Uterus (tissue), 4 donors: Measurements from ENCODE around the gene PAH. TPM values are rescaled to one million over a fixed set of nuclear protein-coding genes. Genes with fewer than 3 reads are reported as not detected.

Experiments used
- DNase-seq, 2 donors: peaks; one replicate each; pipeline ENCODE4 v3.0.0-alpha.2; 2019 to 2020
- H3K27ac ChIP-seq, 2 donors: fragments of 200-600 bp; sonication (generic); 1 replicate in 1 of 2; 2 replicates in 1 of 2; pipeline ENCODE4 v1.5.1; 2016 to 2018
- H3K27me3 ChIP-seq, 2 donors: fragments of 200-600 bp; sonication (generic); one replicate each; pipeline ENCODE4 v1.5.1; 2018 to 2019; ENCODE audit warnings: control low read depth in 1 of 2
- H3K36me3 ChIP-seq, 2 donors: fragments of 200-600 bp; sonication (generic); one replicate each; pipeline ENCODE4 v1.5.1; 2019; ENCODE audit warnings: control low read depth in 1 of 2
- H3K4me1 ChIP-seq, 2 donors: fragments of 200-600 bp; sonication (generic); one replicate each; pipeline ENCODE4 v1.5.1; 2018 to 2019; ENCODE audit warnings: control low read depth in 1 of 2
- H3K4me3 ChIP-seq, 2 donors: fragments of 200-600 bp; sonication (generic); 1 replicate in 1 of 2; 2 replicates in 1 of 2; pipeline ENCODE4 v1.5.1; 2018 to 2019; ENCODE audit warnings: mild to moderate bottlenecking in 1 of 2
- H3K9me3 ChIP-seq, 2 donors: fragments of 200-600 bp; sonication (generic); one replicate each; pipeline ENCODE4 v1.5.1; 2019; ENCODE audit warnings: control low read depth in 1 of 2
- POLR2A ChIP-seq, 2 donors: fragments of 450-650 bp; IDR thresholded peaks; one replicate each; pipeline ENCODE4 v1.6.1; 2016; ENCODE audit warnings: antibody characterized with exemption in 2 of 2, mild to moderate bottlenecking in 1 of 2, moderate library complexity in 1 of 2
- intact Hi-C: fragments of 100-400 bp; cut with DNase I; formaldehyde crosslinking; loops from one replicate; pipeline ENCODE4 v1.15.1; 2023; ENCODE audit warnings: low total_unique reads
- total RNA-seq, 4 donors: library from RNA; depleted of rRNA in 3 of 4; stranded (reverse); fragments of >200 nt in 3 of 4; gene quantifications; one replicate each; pipeline versions ENCODE4 v1.1.0 to v1.2.4, GENCODE V29; 2014 to 2023
- TF ChIP-seq, protein P1 (sequence below), 4 experiments: fragments of 200-600 bp in 2 of 4; fragments of 450-650 bp in 2 of 4; sonication (generic) in 2 of 4; IDR thresholded peaks; one replicate each; pipeline ENCODE4 v1.5.1; 2016 to 2019; ENCODE audit warnings: antibody characterized with exemption in 4 of 4, mild to moderate bottlenecking in 2 of 4, moderate library complexity in 1 of 4
- donor health status: DM: yes; HTN: yes; CAD: no.

The PAH gene
- total RNA-seq, 4 donors from 2014 or later, result 0.18 TPM; not detected in 3

GRCh38 chr12:102933168-102933567, 16.1 kb upstream of the PAH start:
- Histone ChIP-seq H3K27me3 (no peaks in the 10 kb centered on the region), H3K27ac (no peak overlapping the region), H3K36me3 (no peaks in the 10 kb centered on the region), H3K9me3 (no peaks in the 10 kb centered on the region), H3K4me1 (no peaks in the 10 kb centered on the region), H3K4me3 (no peak overlapping the region)
- TF ChIP-seq, protein P1, sequence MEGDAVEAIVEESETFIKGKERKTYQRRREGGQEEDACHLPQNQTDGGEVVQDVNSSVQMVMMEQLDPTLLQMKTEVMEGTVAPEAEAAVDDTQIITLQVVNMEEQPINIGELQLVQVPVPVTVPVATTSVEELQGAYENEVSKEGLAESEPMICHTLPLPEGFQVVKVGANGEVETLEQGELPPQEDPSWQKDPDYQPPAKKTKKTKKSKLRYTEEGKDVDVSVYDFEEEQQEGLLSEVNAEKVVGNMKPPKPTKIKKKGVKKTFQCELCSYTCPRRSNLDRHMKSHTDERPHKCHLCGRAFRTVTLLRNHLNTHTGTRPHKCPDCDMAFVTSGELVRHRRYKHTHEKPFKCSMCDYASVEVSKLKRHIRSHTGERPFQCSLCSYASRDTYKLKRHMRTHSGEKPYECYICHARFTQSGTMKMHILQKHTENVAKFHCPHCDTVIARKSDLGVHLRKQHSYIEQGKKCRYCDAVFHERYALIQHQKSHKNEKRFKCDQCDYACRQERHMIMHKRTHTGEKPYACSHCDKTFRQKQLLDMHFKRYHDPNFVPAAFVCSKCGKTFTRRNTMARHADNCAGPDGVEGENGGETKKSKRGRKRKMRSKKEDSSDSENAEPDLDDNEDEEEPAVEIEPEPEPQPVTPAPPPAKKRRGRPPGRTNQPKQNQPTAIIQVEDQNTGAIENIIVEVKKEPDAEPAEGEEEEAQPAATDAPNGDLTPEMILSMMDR (IDR thresholded peaks at IDR 0.05), result no peak
- TF ChIP-seq POLR2A (IDR thresholded peaks at IDR 0.05), result no peak
- DNase-seq, result no peak
- intact Hi-C loops, result no loop called here

DNA sequence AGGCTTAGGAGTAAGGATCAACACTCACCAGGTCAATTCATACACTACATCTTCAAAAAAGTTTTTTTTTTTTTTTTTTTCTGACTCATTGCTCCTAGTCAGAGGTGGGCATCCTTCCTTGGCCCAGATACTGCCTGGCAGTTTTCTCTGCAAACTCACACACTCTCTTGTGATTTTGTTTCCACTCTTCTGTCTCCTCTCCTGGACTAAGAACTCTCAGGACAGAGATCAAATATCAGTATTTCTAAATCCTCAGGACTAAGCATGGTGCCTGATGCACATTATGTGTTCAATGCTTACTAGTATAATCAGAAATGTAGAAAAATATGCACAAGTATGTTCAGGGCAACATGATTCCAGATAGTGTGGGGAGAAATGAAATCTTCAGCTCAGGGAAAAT, 10.2 kb upstream of the PAH start:
- H3K4me1 ChIP-seq, result no peaks in the 10 kb centered on the region

DNA sequence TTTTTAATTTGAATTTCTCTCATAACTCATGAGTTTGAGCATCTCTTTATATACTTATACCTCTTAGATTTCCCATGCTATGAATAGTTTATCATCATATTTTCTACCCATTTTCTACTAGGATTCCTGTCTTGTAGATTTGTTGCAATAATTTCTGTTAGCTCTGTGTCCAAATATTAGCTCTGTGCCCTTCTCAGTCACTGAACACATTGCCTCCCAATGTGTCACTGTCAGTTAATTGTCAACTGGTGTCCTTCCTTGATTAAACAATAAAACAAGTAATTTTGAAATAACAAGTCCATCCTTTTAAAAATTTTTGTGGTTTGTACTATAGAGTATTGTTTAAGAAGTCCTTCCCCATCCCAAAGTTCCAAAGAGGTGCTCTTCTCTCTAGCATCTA, 4.2 kb upstream of the PAH start:
- TF ChIP-seq POLR2A (IDR thresholded peaks at IDR 0.05), result no peak
- TF ChIP-seq, protein P1 (IDR thresholded peaks at IDR 0.05), result no peak
- no peak overlapping the region for H3K4me3 ChIP-seq
- H3K36me3 ChIP-seq, result no peaks in the 10 kb centered on the region
- no peaks in the 10 kb centered on the region for H3K27me3 ChIP-seq
- no peaks in the 10 kb centered on the region for H3K9me3 ChIP-seq
- intact Hi-C loops, result no loop called here
- H3K4me1 ChIP-seq, result no peaks in the 10 kb centered on the region
- no peak for DNase-seq
- no peak overlapping the region for H3K27ac ChIP-seq

More for the DNA sequence above, 10.2 kb upstream of the PAH start:
- H3K27ac ChIP-seq, result no peak overlapping the region
- H3K9me3 ChIP-seq, result no peaks in the 10 kb centered on the region
- no peak for DNase-seq
- TF ChIP-seq POLR2A (IDR thresholded peaks at IDR 0.05), result no peak
- TF ChIP-seq, protein P1 (IDR thresholded peaks at IDR 0.05), result no peak
- no peak overlapping the region for H3K4me3 ChIP-seq
- no peaks in the 10 kb centered on the region for H3K36me3 ChIP-seq
- no peaks in the 10 kb centered on the region for H3K27me3 ChIP-seq
- intact Hi-C loops, result no loop called here

DNA sequence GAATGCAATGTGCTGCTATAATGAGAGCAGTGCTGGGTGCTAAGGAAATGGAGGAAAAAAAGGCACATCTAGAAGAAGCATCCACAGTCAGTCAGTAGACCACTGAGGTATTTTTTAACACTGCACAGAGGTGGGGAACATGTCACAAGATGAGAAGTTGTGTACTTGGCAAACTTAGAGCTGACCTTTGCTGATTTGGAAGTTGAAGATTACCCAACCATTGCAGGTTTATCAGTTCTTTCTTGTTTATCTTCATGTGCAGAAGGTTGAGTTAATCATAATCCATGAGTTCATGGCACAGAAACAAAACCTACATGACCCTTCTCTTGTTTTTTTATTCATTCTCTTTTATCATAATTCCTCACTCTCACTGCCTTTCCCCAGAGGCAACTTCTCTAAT, 3.2 kb upstream of the PAH start:
- no peaks in the 10 kb centered on the region for H3K9me3 ChIP-seq
- no peak for TF ChIP-seq POLR2A (IDR thresholded peaks at IDR 0.05)
- TF ChIP-seq, protein P1 (IDR thresholded peaks at IDR 0.05), result no peak
- intact Hi-C loops, result no loop called here
- H3K4me1 ChIP-seq, result no peaks in the 10 kb centered on the region
- H3K27me3 ChIP-seq, result no peaks in the 10 kb centered on the region
- no peaks in the 10 kb centered on the region for H3K36me3 ChIP-seq
- DNase-seq, result no peak
- no peak overlapping the region for H3K4me3 ChIP-seq
- H3K27ac ChIP-seq, result no peak overlapping the region

DNA sequence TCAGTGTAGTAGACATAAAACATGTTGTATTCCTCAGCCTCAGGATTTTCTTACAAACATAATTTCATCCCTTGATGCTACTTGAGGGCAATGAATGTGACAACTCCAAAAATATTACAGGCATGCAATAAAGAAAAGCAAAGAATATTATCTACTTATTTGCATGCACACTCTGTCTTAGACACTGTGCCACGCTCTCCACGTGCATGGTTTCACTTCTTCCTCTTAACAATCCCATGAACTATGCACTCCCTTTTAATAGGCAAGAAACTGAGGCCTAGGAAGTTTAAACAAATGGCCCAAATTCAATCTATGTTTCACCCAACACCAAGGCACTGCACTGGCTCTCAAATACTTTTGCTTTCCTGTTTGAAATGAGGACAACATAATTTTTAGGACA, 1.8 kb upstream of the PAH start:
- TF ChIP-seq, protein P1 (IDR thresholded peaks at IDR 0.05), result no peak
- TF ChIP-seq POLR2A (IDR thresholded peaks at IDR 0.05), result no peak
- Histone ChIP-seq H3K4me1 (no peaks in the 10 kb centered on the region), H3K36me3 (no peaks in the 10 kb centered on the region), H3K4me3 (no peak overlapping the region), H3K27ac (no peak overlapping the region), H3K27me3 (no peaks in the 10 kb centered on the region), H3K9me3 (no peaks in the 10 kb centered on the region)
- intact Hi-C loops, result no loop called here
- no peak for DNase-seq
